Nephron (organoid): Measurements from ENCODE around the gene HDAC9.

Source experiments
- H3K27ac Mint-ChIP-seq, 3 experiments: 2 replicates each; pipeline ENCODE4 v1.8.0; 2020; ENCODE audit warnings: mixed read lengths in 3 of 3, mild to moderate bottlenecking in 2 of 3, moderate library complexity in 1 of 3
- H3K27me3 Mint-ChIP-seq: 2 replicates; pipeline ENCODE4 v1.8.0; 2021; ENCODE audit warnings: low read depth, mild to moderate bottlenecking, moderate library complexity, mixed read lengths
- H3K36me3 Mint-ChIP-seq: 2 replicates; pipeline ENCODE4 v1.8.0; 2020; ENCODE audit warnings: low read depth, mixed read lengths
- H3K4me1 Mint-ChIP-seq: 2 replicates; pipeline ENCODE4 v1.8.0; 2020; ENCODE audit warnings: mixed read lengths
- H3K4me3 Mint-ChIP-seq, 3 experiments: 2 replicates each; pipeline ENCODE4 v1.8.0; 2020; ENCODE audit warnings: mild to moderate bottlenecking in 3 of 3, mixed read lengths in 3 of 3, moderate library complexity in 2 of 3
- H3K9me3 Mint-ChIP-seq: 2 replicates; pipeline ENCODE4 v1.8.0; 2020; ENCODE audit warnings: mixed read lengths
- TF ChIP-seq, protein P1 (sequence below), 3 experiments: fragments of 200-600 bp; sonication (generic); IDR thresholded peaks; one replicate each; pipeline ENCODE4 v1.5.0; 2021; ENCODE audit warnings: antibody characterized with exemption in 3 of 3; ENCODE audit not compliant: unreplicated experiment in 3 of 3

Gene HDAC9

DNA sequence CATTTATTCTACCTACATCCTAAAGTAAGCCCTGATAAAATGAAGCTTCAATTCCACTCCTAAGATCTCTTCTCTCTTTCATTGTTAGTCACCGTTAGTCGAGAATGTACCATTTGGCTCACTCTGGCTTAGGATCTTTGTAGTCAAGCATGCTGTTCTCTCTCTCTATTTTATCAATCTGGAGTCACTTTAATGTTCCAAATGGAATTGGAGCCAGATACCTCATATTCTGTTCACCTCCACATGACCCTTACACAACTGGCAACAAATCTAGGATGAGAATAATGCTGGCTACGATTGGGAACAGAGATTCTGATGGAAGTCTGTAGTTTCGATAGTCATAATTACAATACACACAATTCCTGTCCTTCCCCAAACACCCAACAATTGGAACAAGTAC is 408.1 kb downstream of the HDAC9 start:
- H3K27ac Mint-ChIP-seq = peak overlapping the region in 2 of 3 experiments; percentile 2 to 4
- H3K27me3 Mint-ChIP-seq = no peaks in the 10 kb centered on the region
- H3K4me1 Mint-ChIP-seq = peaks cover 12% of the 10 kb centered on the region
- no peak overlapping the region for H3K4me3 Mint-ChIP-seq
- TF ChIP-seq, protein P1, sequence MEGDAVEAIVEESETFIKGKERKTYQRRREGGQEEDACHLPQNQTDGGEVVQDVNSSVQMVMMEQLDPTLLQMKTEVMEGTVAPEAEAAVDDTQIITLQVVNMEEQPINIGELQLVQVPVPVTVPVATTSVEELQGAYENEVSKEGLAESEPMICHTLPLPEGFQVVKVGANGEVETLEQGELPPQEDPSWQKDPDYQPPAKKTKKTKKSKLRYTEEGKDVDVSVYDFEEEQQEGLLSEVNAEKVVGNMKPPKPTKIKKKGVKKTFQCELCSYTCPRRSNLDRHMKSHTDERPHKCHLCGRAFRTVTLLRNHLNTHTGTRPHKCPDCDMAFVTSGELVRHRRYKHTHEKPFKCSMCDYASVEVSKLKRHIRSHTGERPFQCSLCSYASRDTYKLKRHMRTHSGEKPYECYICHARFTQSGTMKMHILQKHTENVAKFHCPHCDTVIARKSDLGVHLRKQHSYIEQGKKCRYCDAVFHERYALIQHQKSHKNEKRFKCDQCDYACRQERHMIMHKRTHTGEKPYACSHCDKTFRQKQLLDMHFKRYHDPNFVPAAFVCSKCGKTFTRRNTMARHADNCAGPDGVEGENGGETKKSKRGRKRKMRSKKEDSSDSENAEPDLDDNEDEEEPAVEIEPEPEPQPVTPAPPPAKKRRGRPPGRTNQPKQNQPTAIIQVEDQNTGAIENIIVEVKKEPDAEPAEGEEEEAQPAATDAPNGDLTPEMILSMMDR (IDR thresholded peaks at IDR 0.05; ENCODE audit: unreplicated experiment in 3 of 3) = no peak
- no peaks in the 10 kb centered on the region for H3K9me3 Mint-ChIP-seq
- no peaks in the 10 kb centered on the region for H3K36me3 Mint-ChIP-seq

DNA sequence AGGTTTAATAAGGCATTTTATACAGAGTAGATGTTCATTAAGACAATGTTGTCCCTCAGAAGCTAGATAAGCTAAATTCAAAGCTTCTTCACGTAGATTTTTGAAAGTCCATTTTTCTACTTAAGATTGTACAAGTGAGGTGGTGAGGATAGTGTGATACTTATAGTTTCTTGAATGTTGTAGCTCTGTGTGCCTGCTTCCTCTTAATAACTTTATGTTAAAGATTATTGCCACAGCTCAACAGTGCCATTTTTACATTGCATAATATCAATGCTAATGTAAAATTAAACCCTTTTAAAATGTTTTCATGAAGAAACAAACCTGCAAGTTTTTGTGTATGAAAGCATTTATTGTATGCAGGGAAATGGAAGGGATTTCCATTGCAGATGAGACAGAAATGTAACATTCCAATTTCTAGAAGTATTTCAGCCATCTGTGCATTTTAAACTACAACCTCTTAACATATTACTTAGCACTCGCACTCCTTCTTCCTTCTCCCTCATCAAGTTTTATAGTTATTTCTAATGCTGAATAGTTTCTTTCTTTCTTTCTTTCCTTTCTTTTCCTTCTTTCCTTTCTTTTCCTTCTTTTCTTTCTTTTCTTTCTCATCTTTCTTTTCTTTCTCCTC is 409.9 kb downstream of the HDAC9 start:
- Mint-ChIP-seq H3K27me3 (no peaks in the 10 kb centered on the region), H3K4me3 (no peak overlapping the region), H3K4me1 (peaks cover 12% of the 10 kb centered on the region), H3K36me3 (no peaks in the 10 kb centered on the region), H3K27ac (no peak overlapping the region), H3K9me3 (peaks cover 7% of the 10 kb centered on the region)
- TF ChIP-seq, protein P1 (IDR thresholded peaks at IDR 0.05; ENCODE audit: unreplicated experiment in 3 of 3) = no peak

- H3K27ac Mint-ChIP-seq = no peak overlapping the region
- no peaks in the 10 kb centered on the region for H3K27me3 Mint-ChIP-seq
- peaks cover 10% of the 10 kb centered on the region for H3K4me1 Mint-ChIP-seq
- peaks cover 10% of the 10 kb centered on the region for H3K9me3 Mint-ChIP-seq
- H3K36me3 Mint-ChIP-seq = no peaks in the 10 kb centered on the region
- TF ChIP-seq, protein P1 (IDR thresholded peaks at IDR 0.05; ENCODE audit: unreplicated experiment in 3 of 3) = no peak
- no peak overlapping the region for H3K4me3 Mint-ChIP-seq
Observed at GRCh38 chr7:18906901-18907300, 411.4 kb downstream of the HDAC9 start.

- no peak overlapping the region for H3K27ac Mint-ChIP-seq
- H3K4me1 Mint-ChIP-seq = no peaks in the 10 kb centered on the region
- no peaks in the 10 kb centered on the region for H3K36me3 Mint-ChIP-seq
- no peak overlapping the region for H3K4me3 Mint-ChIP-seq
- H3K9me3 Mint-ChIP-seq = peaks cover 10% of the 10 kb centered on the region
- TF ChIP-seq, protein P1 (IDR thresholded peaks at IDR 0.05; ENCODE audit: unreplicated experiment in 3 of 3) = no peak
- no peaks in the 10 kb centered on the region for H3K27me3 Mint-ChIP-seq
Observed at GRCh38 chr7:18913106-18913505, 417.6 kb downstream of the HDAC9 start.

- Mint-ChIP-seq H3K4me3 (no peak overlapping the region), H3K27ac (no peak overlapping the region), H3K36me3 (peaks cover 4% of the 10 kb centered on the region), H3K27me3 (no peaks in the 10 kb centered on the region), H3K9me3 (peaks cover 4% of the 10 kb centered on the region), H3K4me1 (no peaks in the 10 kb centered on the region)
- TF ChIP-seq, protein P1 (IDR thresholded peaks at IDR 0.05; ENCODE audit: unreplicated experiment in 3 of 3) = no peak
Observed at GRCh38 chr7:18916826-18917225, 421.3 kb downstream of the HDAC9 start.

- H3K4me1 Mint-ChIP-seq = no peaks in the 10 kb centered on the region
- no peak overlapping the region for H3K27ac Mint-ChIP-seq
- H3K9me3 Mint-ChIP-seq = no peaks in the 10 kb centered on the region
- no peak overlapping the region for H3K4me3 Mint-ChIP-seq
- no peaks in the 10 kb centered on the region for H3K36me3 Mint-ChIP-seq
- TF ChIP-seq, protein P1 (IDR thresholded peaks at IDR 0.05; ENCODE audit: unreplicated experiment in 3 of 3) = no peak
- no peaks in the 10 kb centered on the region for H3K27me3 Mint-ChIP-seq
Observed at GRCh38 chr7:18927134-18927533, 431.6 kb downstream of the HDAC9 start.
